DOHH2 (cell line): ENCODE data around the gene BPIFA1.

Experiments used
- CTCF ChIP-seq: fragments of 200-600 bp; sonication (generic); IDR thresholded peaks from one replicate; pipeline ENCODE4 v1.5.1; 2014; ENCODE audit warnings: antibody characterized with exemption, mild to moderate bottlenecking, low read depth, low read length; ENCODE audit not compliant: poor library complexity, severe bottlenecking
- EZH2phosphoT487 ChIP-seq: fragments of 200-600 bp; sonication (generic); IDR thresholded peaks from 2 replicates; pipeline ENCODE4 v1.6.1; 2017; ENCODE audit warnings: borderline replicate concordance, mild to moderate bottlenecking, antibody characterized with exemption, low read length, moderate library complexity, mixed read lengths

DNA sequence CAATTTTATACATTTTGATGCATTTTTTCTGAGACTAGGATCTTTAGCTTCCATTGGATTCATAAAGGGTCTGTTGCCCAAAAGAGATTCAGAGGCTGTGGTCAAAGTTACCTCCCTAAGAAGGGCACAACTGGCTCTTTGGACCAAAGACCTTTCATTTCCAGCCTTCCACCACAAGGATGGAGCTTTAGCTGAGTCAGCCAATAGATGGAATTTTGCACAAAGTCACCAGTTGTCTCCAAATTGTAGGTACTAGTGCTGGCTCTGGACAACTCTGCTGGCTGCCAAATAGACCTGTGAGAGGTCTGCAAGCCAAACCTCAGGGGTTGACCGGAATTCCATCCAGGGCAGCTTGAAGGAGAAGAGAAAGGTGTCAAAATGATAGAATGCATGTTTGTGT is 555 bp downstream of the BPIFA1 start:
- TF ChIP-seq EZH2phosphoT487: no peak
- TF ChIP-seq CTCF: no peak
